GM21360 (cell line): Measurements from ENCODE around the gene TSC2.

ENCODE experiments used
- ATAC-seq: cut with Tn5 transposase; IDR thresholded peaks from one replicate; pipeline ENCODE4 v1.9.1; 2021; ENCODE audit warnings: mild to moderate bottlenecking, moderate library complexity; ENCODE audit not compliant: unreplicated experiment

Gene TSC2

GRCh38 chr16:2066139-2066538 is 18.4 kb downstream of the TSC2 start:
- ATAC-seq, result no peak

- ATAC-seq, result no peak
Measured at GRCh38 chr16:2070576-2071453, 23.0 kb downstream of the TSC2 start.

GRCh38 chr16:2071454-2072202 is 23.8 kb downstream of the TSC2 start:
- no peak for ATAC-seq

GRCh38 chr16:2072926-2073325 is 25.1 kb downstream of the TSC2 start:
- no peak for ATAC-seq

- no peak for ATAC-seq
Measured at GRCh38 chr16:2074071-2074470, 26.3 kb downstream of the TSC2 start.

- no peak for ATAC-seq
Measured at GRCh38 chr16:2075631-2076030, 27.8 kb downstream of the TSC2 start.

- no peak for ATAC-seq
Measured at GRCh38 chr16:2076072-2076865, 28.5 kb downstream of the TSC2 start.

GRCh38 chr16:2077016-2077415 is 29.2 kb downstream of the TSC2 start:
- ATAC-seq, result no peak

GRCh38 chr16:2077696-2078095 is 29.9 kb downstream of the TSC2 start:
- no peak for ATAC-seq

GRCh38 chr16:2078096-2078495 is 30.3 kb downstream of the TSC2 start:
- no peak for ATAC-seq

GRCh38 chr16:2078691-2079090 is 30.9 kb downstream of the TSC2 start:
- ATAC-seq, result no peak

GRCh38 chr16:2079311-2079800 is 31.6 kb downstream of the TSC2 start:
- ATAC-seq, result no peak

GRCh38 chr16:2079991-2080390 is 32.2 kb downstream of the TSC2 start:
- no peak for ATAC-seq

- ATAC-seq, result no peak
Measured at GRCh38 chr16:2081201-2082084, 33.7 kb downstream of the TSC2 start.

GRCh38 chr16:2082171-2082982 is 34.6 kb downstream of the TSC2 start:
- ATAC-seq, result no peak

- no peak for ATAC-seq
Measured at GRCh38 chr16:2082983-2083364, 35.2 kb downstream of the TSC2 start.

GRCh38 chr16:2083409-2083808 is 35.6 kb downstream of the TSC2 start:
- no peak for ATAC-seq

- no peak for ATAC-seq
Measured at GRCh38 chr16:2083876-2084780, 36.3 kb downstream of the TSC2 start.
